ENCODE results near the gene KCNH8.

DNA sequence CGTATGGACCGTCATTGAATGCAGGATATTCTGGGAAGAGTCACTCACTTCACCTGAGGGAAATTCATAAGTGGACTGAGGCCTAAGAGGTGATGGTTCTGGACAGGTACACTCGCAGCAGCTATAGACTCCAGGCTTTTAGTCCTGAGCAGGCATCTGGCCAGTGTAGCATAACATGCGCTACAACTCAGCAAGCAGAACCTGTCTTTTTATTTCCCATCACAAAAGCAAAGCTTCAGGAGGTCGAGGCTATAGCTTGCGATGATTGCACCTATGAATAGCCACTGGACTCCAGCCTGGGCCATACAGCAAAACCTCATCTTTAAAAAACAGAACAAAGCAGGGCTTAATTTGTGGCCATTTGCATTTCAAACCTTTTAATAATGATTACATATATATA lies 185.8 kb downstream of the KCNH8 start:
- TF ChIP-seq, protein P1, sequence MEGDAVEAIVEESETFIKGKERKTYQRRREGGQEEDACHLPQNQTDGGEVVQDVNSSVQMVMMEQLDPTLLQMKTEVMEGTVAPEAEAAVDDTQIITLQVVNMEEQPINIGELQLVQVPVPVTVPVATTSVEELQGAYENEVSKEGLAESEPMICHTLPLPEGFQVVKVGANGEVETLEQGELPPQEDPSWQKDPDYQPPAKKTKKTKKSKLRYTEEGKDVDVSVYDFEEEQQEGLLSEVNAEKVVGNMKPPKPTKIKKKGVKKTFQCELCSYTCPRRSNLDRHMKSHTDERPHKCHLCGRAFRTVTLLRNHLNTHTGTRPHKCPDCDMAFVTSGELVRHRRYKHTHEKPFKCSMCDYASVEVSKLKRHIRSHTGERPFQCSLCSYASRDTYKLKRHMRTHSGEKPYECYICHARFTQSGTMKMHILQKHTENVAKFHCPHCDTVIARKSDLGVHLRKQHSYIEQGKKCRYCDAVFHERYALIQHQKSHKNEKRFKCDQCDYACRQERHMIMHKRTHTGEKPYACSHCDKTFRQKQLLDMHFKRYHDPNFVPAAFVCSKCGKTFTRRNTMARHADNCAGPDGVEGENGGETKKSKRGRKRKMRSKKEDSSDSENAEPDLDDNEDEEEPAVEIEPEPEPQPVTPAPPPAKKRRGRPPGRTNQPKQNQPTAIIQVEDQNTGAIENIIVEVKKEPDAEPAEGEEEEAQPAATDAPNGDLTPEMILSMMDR (conservative IDR thresholded peaks at IDR 0.05 in 1 of 2, IDR thresholded peaks at IDR 0.05 in 1 of 2; ENCODE audit: low read depth in 1 of 2, low read length in 2 of 2), result no peak
- TF ChIP-seq EZH2 (IDR thresholded peaks at IDR 0.05; ENCODE audit: low read length, missing control alignments), result no peak

Measured in fibroblast of lung (primary cell).